DMS153 treated with DMSO at 0.1 percent for 48 hours (cell line): ENCODE measurements around the gene BCAS3.
"Not testable (repeated sequence)": the region's sequence is repeated elsewhere in the genome, so short reads cannot be mapped to it uniquely, and the experiment has no call there.

Source experiments
- DNase-seq: peaks from one replicate; lab custom pipeline; 2025; ENCODE audit not compliant: unreplicated experiment; lab: John Stamatoyannopoulos, UW

The BCAS3 gene

GRCh38 chr17:60863892-60864707, 186.4 kb downstream of the BCAS3 start:
- no peak for DNase-seq

- DNase-seq, result no peak
Observed at GRCh38 chr17:60864708-60865005, 187.0 kb downstream of the BCAS3 start.

GRCh38 chr17:60874772-60875171, 197.1 kb downstream of the BCAS3 start:
- DNase-seq, result no peak

GRCh38 chr17:60886731-60887613, 209.3 kb downstream of the BCAS3 start:
- not testable (repeated sequence) for DNase-seq

DNA sequence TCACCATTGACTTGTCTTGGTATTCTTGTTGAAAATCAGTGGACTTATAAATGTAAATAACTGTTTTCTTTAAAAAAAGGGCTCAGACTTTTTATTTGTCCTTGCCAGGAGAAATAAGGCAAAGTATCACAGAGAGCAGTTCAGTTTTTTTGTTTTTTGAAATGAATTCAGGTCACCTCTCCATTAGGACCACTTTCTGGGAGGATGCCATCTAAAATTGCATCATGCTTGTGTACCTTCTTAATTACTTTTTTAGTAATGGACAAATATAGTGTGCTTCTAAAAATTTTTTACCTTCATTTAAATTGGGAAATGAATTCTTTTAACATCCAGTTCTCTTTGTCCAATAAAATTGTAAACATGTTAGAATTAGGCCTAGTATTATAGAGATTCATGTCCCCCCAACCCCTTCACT, 210.0 kb downstream of the BCAS3 start:
- DNase-seq, result peak; percentile 34

- DNase-seq, result peak; percentile 28
Observed at GRCh38 chr17:60888812-60889709, 211.4 kb downstream of the BCAS3 start.

DNA sequence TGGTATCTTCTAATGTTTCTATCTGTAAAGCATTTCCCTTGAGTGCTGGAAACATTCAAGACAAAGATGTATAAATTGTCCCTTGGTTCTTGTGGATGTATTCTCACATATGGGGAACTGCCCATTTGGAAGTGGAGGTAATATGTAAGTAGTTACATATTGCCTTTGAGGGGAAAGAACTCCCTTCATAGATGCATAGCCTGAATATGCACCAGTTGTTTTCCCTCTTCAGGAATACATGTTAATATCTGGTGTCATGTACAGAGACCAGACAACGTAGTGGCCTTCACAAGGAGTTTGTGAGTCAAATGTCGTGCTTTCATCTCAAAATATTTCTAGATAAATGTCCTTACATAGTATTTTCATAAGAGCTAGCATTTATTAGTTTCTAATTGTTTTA, 213.5 kb downstream of the BCAS3 start:
- DNase-seq, result no peak

DNA sequence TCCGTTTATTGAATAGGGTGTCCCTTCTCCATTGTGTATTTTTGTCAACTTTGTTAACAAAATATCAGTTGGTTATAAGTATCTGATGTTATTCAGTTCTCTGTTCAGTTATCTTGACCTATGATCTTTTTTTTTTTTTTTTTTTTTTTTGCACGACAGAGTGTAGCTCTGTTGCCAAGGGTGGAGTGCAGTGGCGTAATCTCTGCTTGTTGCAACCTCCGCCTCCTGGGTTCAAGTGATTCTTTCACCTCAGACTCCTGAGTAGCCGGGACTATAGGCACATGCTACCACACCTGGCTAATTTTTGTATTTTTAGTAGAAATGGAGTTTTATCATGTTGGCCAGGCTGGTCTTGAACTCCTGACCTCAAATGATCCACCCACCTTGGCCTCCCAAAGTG, 215.8 kb downstream of the BCAS3 start:
- DNase-seq, result no peak

GRCh38 chr17:60896996-60897395, 219.3 kb downstream of the BCAS3 start:
- no peak for DNase-seq

GRCh38 chr17:60899115-60899514, 221.5 kb downstream of the BCAS3 start:
- DNase-seq, result no peak

DNA sequence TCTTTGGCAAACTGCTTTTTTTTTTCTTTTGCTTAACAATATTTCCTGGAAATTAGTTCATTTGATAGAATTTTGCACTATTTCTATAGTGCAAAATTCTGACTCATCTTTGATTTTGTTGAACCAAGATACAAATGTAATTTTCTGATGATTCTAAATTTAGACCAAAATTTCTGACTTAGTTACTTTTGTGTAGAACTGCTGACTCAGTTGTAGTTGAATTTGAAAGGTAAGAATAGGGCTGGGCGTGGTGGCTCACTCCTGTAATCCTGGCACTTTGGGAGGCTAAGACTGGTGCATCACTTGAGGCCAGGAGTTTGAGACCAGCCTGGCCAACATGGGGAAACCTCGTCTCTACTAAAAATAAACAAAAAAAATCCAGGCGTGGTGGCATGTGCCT, 223.0 kb downstream of the BCAS3 start:
- DNase-seq, result no peak

- no peak for DNase-seq
Observed at GRCh38 chr17:60901242-60901641, 223.6 kb downstream of the BCAS3 start.

GRCh38 chr17:60901806-60902205, 224.2 kb downstream of the BCAS3 start:
- no peak for DNase-seq

- DNase-seq, result no peak
Observed at GRCh38 chr17:60902399-60902798, 224.7 kb downstream of the BCAS3 start.

- DNase-seq, result no peak
Observed at GRCh38 chr17:60904582-60904981, 226.9 kb downstream of the BCAS3 start.

DNA sequence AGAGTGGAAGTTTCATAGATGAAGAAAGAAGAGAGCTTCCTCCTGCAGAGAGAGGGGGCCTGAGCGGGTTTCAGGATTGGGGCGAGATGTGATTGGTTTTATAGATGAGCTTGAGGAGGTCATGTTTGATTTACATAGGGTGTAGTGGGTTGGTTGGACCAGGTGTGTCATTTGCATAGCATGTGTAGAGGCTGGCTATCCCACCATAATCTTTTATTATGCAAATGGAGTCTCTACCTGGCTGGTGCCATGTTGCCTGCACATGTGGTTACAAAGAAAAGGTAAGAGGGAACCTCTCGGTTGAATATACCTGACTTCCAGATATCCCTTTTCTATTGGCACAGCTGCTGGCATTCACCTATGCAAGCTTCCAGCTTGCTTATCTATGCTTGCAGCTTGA, 228.1 kb downstream of the BCAS3 start:
- no peak for DNase-seq

DNA sequence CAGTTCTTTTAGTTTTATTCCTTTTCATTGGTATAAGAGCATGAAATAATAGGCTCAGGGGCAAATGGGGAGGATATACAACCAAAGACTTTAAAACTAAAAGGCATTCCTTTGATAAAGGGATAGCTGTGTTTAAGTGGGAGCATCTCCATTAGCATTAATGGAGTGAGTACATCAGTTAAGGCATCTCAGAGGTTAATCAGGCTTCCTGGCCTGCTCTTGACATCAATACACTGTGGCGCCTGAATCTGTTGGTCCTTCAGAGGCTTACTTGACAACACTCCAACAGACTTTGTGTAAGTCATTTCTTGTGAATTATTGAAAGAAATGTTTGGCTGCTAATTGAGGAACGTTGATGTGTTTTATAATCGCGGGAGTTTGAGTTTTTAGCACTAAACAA, 230.7 kb downstream of the BCAS3 start:
- DNase-seq, result no peak

DNA sequence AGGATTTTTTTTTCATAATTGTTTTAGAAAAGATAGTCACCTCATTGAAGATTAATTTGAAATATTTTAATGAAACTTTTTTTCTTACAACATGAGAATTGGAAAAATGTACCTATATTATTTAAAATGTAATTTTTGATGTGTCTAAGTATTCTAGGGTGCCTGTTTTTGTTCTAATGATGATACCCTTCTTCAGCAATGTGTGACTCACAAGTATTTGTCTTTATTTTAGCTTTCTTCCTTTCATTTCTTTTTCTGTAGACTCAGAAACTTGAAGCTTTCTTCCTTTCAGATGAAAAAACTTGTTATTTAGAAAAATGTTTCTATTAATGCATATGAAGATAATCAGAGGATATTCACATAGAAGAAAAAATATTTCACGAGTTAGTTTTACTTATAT, 231.8 kb downstream of the BCAS3 start:
- no peak for DNase-seq

DNA sequence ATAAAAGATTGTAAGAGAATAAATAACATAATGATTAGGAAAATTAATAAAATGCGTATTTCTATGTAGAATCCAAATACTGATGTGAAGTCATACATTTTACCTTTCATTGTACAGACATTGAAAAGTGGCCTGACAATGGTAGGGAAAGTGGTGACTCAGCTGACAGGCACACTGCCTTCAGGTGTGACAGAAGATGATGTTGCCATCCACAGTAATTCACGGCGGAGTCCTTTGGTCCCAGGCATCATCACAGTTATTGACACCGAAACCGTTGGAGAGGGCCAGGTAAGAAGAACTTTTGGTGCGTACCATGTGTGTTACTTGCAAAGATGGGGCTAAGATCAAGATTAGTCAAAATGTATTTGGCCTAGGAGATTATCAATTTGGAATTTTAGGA, 232.8 kb downstream of the BCAS3 start:
- no peak for DNase-seq

- no peak for DNase-seq
Observed at GRCh38 chr17:60914078-60914477, 236.4 kb downstream of the BCAS3 start.

DNA sequence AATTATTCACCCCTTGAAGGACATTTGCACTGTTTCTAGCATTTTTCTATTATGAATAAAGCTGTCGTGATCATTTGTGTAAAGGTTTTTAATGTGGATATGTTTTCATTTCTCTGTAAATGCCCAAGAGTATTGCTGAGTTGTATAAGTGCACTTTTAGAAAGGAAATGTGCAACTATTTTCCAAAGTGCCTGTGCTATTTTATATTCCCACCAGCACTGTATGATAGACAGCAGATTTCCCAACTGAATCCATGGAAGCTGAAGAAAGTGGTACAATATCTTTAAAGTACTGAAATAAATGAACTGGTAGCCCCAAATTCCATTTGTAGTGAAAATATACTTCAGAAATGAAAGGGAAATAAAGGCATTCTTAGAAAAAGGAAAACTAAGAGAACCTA, 238.4 kb downstream of the BCAS3 start:
- DNase-seq, result no peak
